ENCODE measurements around the gene KCNIP4. TPM values are rescaled to one million over a fixed set of nuclear protein-coding genes. Genes with fewer than 3 reads are reported as not detected.

Gene KCNIP4
- total and polyA plus RNA-seq, 10 of the 15 experiments (the other 5 are each of a cell fraction or from before 2014, with no cell fraction given) = 0.03 to 0.23 (median 0.13) TPM; not detected in 7

GRCh38 chr4:21735866-21736265 lies 212.7 kb downstream of the KCNIP4 start:
- TF ChIP-seq SPI1 (IDR thresholded peaks at IDR 0.05; ENCODE audit: borderline replicate concordance, insufficient read depth, low read depth, low read length) = no peak
- no peak for TF ChIP-seq PAX5 (IDR thresholded peaks at IDR 0.05; ENCODE audit: borderline replicate concordance, low read depth, low read length)
- TF ChIP-seq NKRF (conservative IDR thresholded peaks at IDR 0.05) = no peak
- no peak for TF ChIP-seq BCL11A (IDR thresholded peaks at IDR 0.05; ENCODE audit: low read depth, low read length)
- TF ChIP-seq NR2C1 (IDR thresholded peaks at IDR 0.05) = no peak
- no peak for TF ChIP-seq CTCF (IDR thresholded peaks at IDR 0.05 in 2 of 3, conservative IDR thresholded peaks at IDR 0.05 in 1 of 3; ENCODE audit: control insufficient read depth in 2 of 3, extremely low read depth in 1 of 3, insufficient read depth in 1 of 3, low read depth in 3 of 3, low read length in 3 of 3)
- no peak for TF ChIP-seq MYC (IDR thresholded peaks at IDR 0.05; ENCODE audit: insufficient read depth, insufficient read length, insufficient replicate concordance, low read length, severe bottlenecking)
- TF ChIP-seq PBX3 (IDR thresholded peaks at IDR 0.05; ENCODE audit: insufficient replicate concordance, low read depth, low read length) = no peak
- TF ChIP-seq ESRRA (IDR thresholded peaks at IDR 0.05; ENCODE audit: low read length) = no peak
- no peak for TF ChIP-seq TCF3 (IDR thresholded peaks at IDR 0.05; ENCODE audit: borderline replicate concordance, insufficient read depth, low read depth, low read length)
- no peak for TF ChIP-seq EGR1 (IDR thresholded peaks at IDR 0.05; ENCODE audit: borderline replicate concordance in 1 of 2, low read depth in 2 of 2, low read length in 2 of 2)
- TF ChIP-seq SUZ12 (IDR thresholded peaks at IDR 0.05; ENCODE audit: unreplicated experiment) = no peak
- ChIA-PET CTCF (no interaction called here), RAD21 (ENCODE audit: unreplicated experiment) (no interaction called here), SMC1A (ENCODE audit: uncharacterized antibody, unreplicated experiment) (no interaction called here), POLR2A (no interaction called here)
- 38% methylated on average over 2 of the region's 2 CpGs for WGBS (ENCODE audit: insufficient coverage, insufficient replicate concordance, low lambda C conversion rate, missing lambda C conversion rate)
- no peaks in the 10 kb centered on the region for H3K9me3 ChIP-seq (replicated peaks; ENCODE audit: control insufficient read depth, insufficient read depth, low read length)
- no peaks in the 10 kb centered on the region for H3K79me2 ChIP-seq (ENCODE audit: control insufficient read depth, insufficient read depth, low read length)
- ATAC-seq (no peak), FAIRE-seq (no peak), DNase-seq (ENCODE audit: low read depth, low spot score) (no peak)
- H3K4me3 ChIP-seq = no peak overlapping the region
- no peaks in the 10 kb centered on the region for H3K4me1 ChIP-seq (ENCODE audit: control insufficient read depth, insufficient read depth, low read length)
- no peak overlapping the region for H3K9ac ChIP-seq (ENCODE audit: control insufficient read depth, insufficient read depth, low read length)
- in situ Hi-C loops (cut with MboI) = no loop called here
- BruUV-seq (replicated peaks) = no TSS peak
- no peak overlapping the region for H3K27ac ChIP-seq (ENCODE audit: control insufficient read depth, insufficient read depth)
- no peak overlapping the region for H3K4me2 ChIP-seq (ENCODE audit: control insufficient read depth, insufficient read depth)
- H3K36me3 ChIP-seq (ENCODE audit: control insufficient read depth in 2 of 2, insufficient read depth in 2 of 2, low read length in 1 of 2) = no peaks in the 10 kb centered on the region
- no peaks in the 10 kb centered on the region for H3K27me3 ChIP-seq (replicated peaks in 1 of 2; ENCODE audit: control insufficient read depth in 2 of 2, insufficient read depth in 2 of 2, low read length in 1 of 2)
- H2AFZ ChIP-seq (ENCODE audit: control insufficient read depth, low read depth, low read length) = no peak overlapping the region
- no peaks in the 10 kb centered on the region for H4K20me1 ChIP-seq (ENCODE audit: control insufficient read depth, insufficient read depth)
- intact Hi-C loops (cut with micrococcal nuclease; ENCODE audit: unreplicated experiment) = no loop called here

Data from GM12878 (cell line).